SHP77 treated with DMSO at 0.1 percent for 48 hours (cell line): ENCODE results near the gene F10.

Experiments used
- DNase-seq: peaks from one replicate; lab custom pipeline; 2025; lab: John Stamatoyannopoulos, UW

Gene F10

GRCh38 chr13:113086991-113087922 lies 35.3 kb upstream of the F10 start:
- no peak for DNase-seq

- DNase-seq: no peak
These were observed 34.5 kb upstream of the F10 start for GRCh38 chr13:113087923-113088690.

GRCh38 chr13:113088691-113089020 lies 33.9 kb upstream of the F10 start:
- no peak for DNase-seq

- DNase-seq: no peak
These were observed 32.7 kb upstream of the F10 start for GRCh38 chr13:113089693-113090414.

GRCh38 chr13:113090415-113090770 lies 32.2 kb upstream of the F10 start:
- no peak for DNase-seq

GRCh38 chr13:113090806-113091205 lies 31.8 kb upstream of the F10 start:
- DNase-seq: no peak

GRCh38 chr13:113091211-113091771 lies 31.3 kb upstream of the F10 start:
- DNase-seq: no peak

- no peak for DNase-seq
These were observed 30.5 kb upstream of the F10 start for GRCh38 chr13:113091891-113092775.

GRCh38 chr13:113092776-113093579 lies 29.6 kb upstream of the F10 start:
- DNase-seq: no peak

GRCh38 chr13:113093580-113094409 lies 28.8 kb upstream of the F10 start:
- DNase-seq: no peak

- DNase-seq: no peak
These were observed 28.2 kb upstream of the F10 start for GRCh38 chr13:113094410-113094800.

- DNase-seq: no peak
These were observed 27.2 kb upstream of the F10 start for GRCh38 chr13:113095146-113096051.

GRCh38 chr13:113096052-113096744 lies 26.4 kb upstream of the F10 start:
- no peak for DNase-seq

- DNase-seq: no peak
These were observed 25.8 kb upstream of the F10 start for GRCh38 chr13:113096745-113097305.

- no peak for DNase-seq
These were observed 24.9 kb upstream of the F10 start for GRCh38 chr13:113097651-113098050.

GRCh38 chr13:113098162-113098732 lies 24.4 kb upstream of the F10 start:
- no peak for DNase-seq

- DNase-seq: no peak
These were observed 23.5 kb upstream of the F10 start for GRCh38 chr13:113099142-113099541.
